Left kidney (tissue), 2 donors: ENCODE results near the gene EXOC4. TPM values are rescaled to one million over a fixed set of nuclear protein-coding genes. Genes with fewer than 3 reads are reported as not detected.
"Not testable (repeated sequence)": the region's sequence is repeated elsewhere in the genome, so short reads cannot be mapped to it uniquely, and the experiment has no call there.

Source experiments
- DNase-seq: peaks from one replicate; pipeline ENCODE4 v3.0.0-alpha.2; 2013
- polyA plus RNA-seq: library from polyadenylated mRNA; unstranded; fragments of 120-200 nt; gene quantifications from one replicate; pipeline ENCODE4 v1.2.1, GENCODE V29; 2013; ENCODE audit not compliant: insufficient read length

The EXOC4 gene
- polyA plus RNA-seq, 1 donor = 72.1 TPM

GRCh38 chr7:134077560-134077959 is 824.7 kb downstream of the EXOC4 start:
- not testable (repeated sequence) for DNase-seq

GRCh38 chr7:134078991-134079390 is 826.1 kb downstream of the EXOC4 start:
- DNase-seq = no peak

GRCh38 chr7:134081695-134082094 is 828.8 kb downstream of the EXOC4 start:
- DNase-seq = no peak

GRCh38 chr7:134083766-134084487 is 831.0 kb downstream of the EXOC4 start:
- no peak for DNase-seq

- DNase-seq = no peak
Observed at GRCh38 chr7:134084488-134085144, 831.7 kb downstream of the EXOC4 start.

GRCh38 chr7:134085311-134085710 is 832.4 kb downstream of the EXOC4 start:
- DNase-seq = no peak

GRCh38 chr7:134086998-134087735 is 834.3 kb downstream of the EXOC4 start:
- DNase-seq = no peak

- DNase-seq = no peak
Observed at GRCh38 chr7:134088199-134088598, 835.3 kb downstream of the EXOC4 start.

- no peak for DNase-seq
Observed at GRCh38 chr7:134089446-134089845, 836.6 kb downstream of the EXOC4 start.

GRCh38 chr7:134098072-134098471 is 845.2 kb downstream of the EXOC4 start:
- no peak for DNase-seq

- DNase-seq = no peak
Observed at GRCh38 chr7:134101716-134102115, 848.8 kb downstream of the EXOC4 start.

- no peak for DNase-seq
Observed at GRCh38 chr7:134104166-134104565, 851.3 kb downstream of the EXOC4 start.

- DNase-seq = no peak
Observed at GRCh38 chr7:134105841-134106240, 853.0 kb downstream of the EXOC4 start.

- no peak for DNase-seq
Observed at GRCh38 chr7:134108802-134109201, 855.9 kb downstream of the EXOC4 start.

- DNase-seq = no peak
Observed at GRCh38 chr7:134113655-134114054, 860.8 kb downstream of the EXOC4 start.

GRCh38 chr7:134114992-134115391 is 862.1 kb downstream of the EXOC4 start:
- no peak for DNase-seq

Other genes with a start within 250 kb of the EXOC4 start
- gene CHCHD3, start 171.0 kb upstream of the EXOC4 start, polyA plus RNA-seq = 82.6 TPM